Measurements from ENCODE around the gene ASCL2.

DNA sequence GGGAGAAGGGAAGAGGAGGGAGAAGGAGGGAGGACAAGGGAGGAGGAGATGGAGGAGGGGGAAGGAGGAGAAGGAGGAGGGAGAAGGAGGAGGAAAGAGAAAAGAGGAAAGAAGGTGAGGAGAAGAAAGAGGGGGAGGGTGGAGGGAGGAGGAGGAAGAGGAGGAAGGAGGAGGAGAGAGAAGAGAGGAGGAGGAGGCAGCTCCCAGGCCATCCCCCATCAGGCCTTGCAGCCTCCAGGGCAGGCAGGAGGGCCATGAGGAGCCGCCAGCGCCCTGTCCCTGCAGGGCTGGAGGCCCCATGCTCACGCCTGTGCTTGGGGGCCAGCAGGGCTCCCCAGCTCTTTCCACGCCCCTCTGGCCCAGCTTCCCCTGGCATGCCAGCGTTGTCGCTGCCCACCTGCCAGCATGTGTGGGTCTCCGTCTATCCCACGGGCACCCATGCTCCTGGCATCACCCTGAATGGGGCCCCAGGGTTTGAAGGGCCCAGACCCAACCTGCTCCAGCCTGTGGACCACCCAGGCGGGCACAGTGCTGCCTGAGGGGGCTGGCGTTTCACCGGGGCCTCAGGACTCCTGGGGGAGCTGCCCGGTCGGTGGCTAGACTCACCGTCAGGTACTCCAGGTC, 36.6 kb upstream of the ASCL2 start:
- TF ChIP-seq, protein P1, sequence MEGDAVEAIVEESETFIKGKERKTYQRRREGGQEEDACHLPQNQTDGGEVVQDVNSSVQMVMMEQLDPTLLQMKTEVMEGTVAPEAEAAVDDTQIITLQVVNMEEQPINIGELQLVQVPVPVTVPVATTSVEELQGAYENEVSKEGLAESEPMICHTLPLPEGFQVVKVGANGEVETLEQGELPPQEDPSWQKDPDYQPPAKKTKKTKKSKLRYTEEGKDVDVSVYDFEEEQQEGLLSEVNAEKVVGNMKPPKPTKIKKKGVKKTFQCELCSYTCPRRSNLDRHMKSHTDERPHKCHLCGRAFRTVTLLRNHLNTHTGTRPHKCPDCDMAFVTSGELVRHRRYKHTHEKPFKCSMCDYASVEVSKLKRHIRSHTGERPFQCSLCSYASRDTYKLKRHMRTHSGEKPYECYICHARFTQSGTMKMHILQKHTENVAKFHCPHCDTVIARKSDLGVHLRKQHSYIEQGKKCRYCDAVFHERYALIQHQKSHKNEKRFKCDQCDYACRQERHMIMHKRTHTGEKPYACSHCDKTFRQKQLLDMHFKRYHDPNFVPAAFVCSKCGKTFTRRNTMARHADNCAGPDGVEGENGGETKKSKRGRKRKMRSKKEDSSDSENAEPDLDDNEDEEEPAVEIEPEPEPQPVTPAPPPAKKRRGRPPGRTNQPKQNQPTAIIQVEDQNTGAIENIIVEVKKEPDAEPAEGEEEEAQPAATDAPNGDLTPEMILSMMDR (IDR thresholded peaks at IDR 0.05 in 8 of 11, conservative IDR thresholded peaks at IDR 0.05 in 3 of 11): no peak
- TF ChIP-seq POLR2A (IDR thresholded peaks at IDR 0.05): no peak

All from spleen (tissue), 7 donors.